GM18870 (cell line): Measurements from ENCODE around the gene CBX2.

Experiments
- ATAC-seq: cut with Tn5 transposase; IDR thresholded peaks from one replicate; pipeline ENCODE4 v1.9.1; 2021; ENCODE audit warnings: moderate library complexity; ENCODE audit not compliant: unreplicated experiment

CBX2 gene

DNA sequence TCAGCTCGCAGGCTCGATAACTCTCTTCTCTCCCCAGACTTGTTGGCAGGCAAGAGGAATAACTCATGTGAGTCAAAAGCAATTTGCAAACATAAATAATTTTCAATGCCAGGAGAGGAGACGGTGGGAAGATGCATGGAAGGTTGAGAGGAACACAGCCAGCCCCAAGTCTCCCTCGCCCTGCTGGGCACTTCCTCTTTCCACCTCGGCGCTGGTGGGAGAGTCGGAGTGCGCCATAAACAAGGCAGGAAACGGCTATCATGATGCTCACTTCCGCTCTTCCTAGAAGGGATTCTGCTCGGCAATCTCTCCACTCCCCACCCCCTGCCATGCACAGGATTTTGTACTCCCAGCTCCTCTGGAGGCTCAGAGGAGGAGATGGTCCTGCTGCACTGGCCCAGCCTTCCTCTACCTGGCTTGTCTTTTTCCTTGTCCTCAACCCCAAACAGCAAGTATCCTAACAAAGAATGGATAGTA, 48.3 kb downstream of the CBX2 start:
- ATAC-seq: no peak

DNA sequence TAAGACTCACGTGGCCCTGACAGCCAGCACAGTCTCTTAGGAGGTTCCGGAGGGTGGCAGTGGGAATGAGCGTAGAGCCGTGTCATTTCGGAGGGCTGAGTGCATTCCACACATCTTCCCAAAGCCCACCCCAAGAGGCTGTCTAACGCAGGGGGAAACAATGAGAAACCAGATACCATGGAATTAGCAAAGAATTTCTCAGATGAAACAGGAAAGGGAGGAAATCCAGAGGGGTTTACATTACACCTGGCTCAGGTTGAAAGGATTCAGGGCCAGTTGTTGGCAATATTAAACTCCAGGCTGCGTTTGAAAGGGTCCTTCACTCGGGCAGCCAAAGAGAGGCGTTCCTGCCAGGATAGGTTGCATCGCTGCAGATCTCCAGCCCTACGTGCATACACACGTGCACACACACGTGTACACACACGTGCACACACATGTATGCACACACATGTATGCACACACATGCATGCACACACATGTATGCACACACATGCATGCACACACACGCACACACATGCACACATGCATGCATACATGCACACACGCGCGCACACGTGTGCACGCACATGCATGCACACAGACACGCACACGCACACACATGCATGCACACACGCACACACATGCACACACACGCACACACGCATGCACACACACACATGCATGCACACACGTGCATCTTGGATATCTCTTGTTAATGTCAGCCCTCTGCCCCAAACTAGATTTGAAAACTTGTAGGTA, 49.1 kb downstream of the CBX2 start:
- ATAC-seq: no peak

DNA sequence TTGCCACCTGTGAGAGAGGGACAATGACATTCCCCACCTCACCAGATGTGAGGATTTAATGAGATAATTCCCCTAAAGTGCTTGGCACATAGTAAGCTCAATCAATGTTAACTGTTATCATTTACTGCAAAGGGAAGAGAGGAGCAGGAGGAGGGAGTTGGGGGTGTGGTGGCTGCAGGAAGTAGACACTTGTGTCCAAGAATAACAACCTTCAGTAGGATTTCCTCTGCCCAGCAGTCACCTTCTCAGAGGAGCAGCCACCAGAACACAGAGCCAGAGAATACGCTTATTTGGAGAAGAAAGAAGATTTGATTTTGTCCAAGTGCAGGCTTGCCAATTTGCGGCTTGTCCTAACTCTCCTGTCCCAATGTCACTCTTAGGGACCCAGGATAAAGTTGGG, 51.1 kb downstream of the CBX2 start:
- ATAC-seq: no peak

DNA sequence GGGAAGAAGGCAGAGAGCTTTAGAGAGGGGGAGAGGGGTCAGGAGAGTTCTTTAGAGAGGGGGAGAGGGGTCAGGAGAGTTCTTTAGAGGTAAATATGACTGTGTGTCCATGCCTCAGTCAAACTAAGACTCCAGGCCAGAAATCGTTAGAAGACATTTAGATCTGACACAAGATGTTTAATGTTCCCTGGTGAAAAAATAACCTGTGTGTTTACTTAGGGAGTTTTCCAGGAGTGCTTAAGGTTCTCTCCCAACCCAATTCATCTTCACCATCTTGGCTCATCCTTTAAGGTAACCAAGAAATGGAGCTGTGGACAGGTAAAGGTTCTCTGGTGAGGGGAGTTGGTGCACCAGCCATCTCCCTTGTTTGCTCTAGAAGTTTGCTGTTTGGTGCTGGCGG, 51.5 kb downstream of the CBX2 start:
- ATAC-seq: no peak

DNA sequence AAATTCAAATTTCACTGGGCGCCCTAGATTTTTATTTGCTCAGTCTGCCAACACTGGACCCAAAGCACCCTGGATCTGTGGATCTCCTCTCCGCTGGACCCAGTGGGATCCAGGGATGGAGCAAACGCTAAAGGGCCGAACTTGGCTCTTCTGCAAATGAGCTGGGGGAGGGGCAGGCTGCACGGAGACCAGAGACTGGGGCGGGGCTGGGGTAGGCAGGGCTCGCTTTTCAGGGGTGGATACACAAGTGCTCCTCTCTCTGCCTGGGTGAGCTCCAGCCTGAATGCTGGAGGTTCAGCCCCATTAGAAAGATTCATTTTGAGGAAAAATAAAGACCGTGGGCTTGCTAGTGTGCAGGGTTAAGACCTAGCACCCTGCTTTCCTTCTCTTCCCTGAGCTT, 52.4 kb downstream of the CBX2 start:
- no peak for ATAC-seq

DNA sequence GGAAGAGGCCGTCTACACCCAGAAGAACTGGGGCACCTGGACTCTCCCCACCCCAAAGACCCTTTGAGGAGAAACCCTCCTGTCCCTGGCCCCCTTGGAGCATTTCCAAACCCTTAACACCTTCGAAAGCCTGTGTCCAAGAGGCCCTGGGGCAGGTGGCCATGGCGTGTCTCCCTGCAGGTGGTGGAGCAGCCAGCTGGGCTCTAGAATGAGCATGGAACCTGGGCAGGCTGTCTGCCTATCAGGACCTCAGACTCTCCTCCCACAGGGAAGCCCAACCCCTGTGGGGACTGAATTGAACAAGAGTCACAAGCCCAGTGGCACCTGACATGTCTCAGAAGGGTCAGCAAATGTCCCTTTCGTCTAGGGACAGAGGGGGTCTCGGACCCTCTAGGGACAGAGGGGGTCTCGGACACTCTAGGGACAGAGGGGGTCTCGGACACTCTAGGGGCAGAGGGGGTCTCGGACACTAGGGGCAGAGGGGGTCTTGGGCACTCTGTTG, 52.9 kb downstream of the CBX2 start:
- no peak for ATAC-seq

DNA sequence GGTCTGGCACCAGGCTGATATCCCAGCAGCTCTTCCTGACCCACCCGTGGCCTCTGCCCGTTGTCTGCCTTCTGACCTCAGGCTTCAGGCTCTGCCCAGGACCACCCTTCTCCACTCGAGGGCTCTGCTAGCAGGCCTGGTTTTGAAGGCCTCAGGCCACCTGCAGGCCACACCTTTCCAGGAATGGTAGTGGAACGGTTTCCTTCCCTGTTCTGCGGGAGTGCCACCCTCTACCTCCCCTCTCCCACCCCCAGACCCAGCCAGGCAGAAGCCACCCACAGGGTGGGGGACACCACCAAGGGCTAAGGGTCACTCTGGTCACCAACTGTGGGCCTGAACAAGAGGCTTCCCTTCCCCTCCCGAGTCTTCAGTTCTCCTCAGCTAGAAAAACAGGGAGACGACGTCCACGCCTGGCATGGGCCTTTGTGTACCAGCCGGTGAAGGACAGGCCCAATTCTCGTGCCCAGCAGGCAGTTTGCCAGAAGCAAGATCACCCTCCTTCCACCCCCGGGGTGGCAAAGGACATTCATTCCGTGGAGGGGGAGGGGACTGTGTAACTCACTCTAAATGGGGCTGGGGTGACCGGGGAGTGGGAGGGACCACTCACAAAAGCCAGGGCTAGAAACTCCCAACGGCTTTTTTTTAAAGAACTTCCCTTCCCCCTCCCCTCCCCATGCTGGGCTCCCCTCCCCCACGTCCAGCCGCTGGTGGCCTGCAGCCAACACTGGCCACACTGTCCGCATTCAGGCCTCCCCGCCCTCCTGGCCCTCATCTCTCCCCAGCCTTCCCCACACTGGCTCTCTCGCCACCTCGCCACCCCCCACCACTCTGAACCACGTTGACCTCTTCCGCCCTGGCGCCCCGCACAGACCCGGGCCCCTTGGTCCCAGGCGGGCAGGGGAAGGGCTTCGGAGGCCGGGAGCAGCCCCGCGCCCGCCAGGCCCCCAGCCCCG, 53.6 kb downstream of the CBX2 start:
- ATAC-seq: no peak

DNA sequence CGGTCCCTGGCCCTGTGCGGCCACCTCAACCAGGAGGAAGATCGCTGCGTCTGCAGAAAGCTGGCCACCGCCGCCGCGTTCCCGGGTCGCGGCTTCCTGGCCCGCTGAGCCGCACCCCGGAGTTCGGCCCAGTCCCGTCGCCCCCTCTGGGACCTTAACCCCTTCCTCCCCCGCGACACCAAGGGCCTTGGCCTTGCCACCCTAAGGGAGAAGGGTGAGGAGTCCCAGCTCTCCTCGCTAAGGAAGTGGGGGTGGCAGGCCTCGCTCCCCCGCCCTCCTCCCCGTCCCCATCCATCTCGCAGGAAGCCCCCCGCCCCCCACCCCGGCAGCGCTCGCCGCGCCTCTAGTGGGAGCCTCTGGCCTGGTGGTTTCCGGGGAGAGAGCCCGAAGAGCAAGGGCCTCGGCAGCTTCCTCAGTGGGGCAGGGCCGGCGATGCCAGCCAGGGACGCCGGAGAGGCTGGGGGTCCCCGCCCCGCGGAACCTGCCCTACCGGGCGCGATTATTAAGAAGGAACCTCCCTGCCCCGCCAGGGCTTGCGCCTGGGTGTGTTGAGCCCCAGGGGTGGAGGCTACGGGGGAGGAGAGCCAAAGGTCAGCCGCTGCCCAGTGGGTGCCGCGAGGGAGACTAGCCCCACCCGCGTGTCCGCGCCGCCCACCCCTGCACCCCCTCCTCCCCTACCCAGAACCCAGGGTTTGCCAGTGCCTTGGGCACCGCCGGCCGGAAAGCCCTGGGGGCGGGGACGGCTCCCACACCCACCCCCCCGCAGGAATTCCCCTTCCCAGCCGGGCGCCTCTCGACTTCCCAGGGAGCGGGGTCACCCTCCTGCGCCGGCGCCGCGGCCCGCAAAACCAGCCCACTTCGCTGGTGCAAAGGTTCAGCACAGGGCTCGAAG, 54.5 kb downstream of the CBX2 start:
- ATAC-seq: no peak

DNA sequence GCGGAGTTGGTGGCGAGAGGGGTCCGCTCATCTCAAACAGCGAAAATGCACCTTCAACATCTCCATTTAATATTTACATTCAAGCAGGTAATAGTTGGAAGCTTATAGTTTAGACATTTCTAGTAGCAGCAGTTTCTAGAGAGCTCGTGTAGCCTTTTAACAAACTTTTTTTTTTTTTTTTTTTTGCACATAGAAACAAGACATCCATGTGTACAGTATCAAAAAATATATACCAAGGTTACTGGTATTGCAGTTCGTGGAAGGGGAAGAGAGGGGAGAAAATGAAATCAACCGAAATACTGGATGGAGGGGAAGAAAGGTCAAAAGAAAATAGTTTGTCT, 55.1 kb downstream of the CBX2 start:
- ATAC-seq: no peak

DNA sequence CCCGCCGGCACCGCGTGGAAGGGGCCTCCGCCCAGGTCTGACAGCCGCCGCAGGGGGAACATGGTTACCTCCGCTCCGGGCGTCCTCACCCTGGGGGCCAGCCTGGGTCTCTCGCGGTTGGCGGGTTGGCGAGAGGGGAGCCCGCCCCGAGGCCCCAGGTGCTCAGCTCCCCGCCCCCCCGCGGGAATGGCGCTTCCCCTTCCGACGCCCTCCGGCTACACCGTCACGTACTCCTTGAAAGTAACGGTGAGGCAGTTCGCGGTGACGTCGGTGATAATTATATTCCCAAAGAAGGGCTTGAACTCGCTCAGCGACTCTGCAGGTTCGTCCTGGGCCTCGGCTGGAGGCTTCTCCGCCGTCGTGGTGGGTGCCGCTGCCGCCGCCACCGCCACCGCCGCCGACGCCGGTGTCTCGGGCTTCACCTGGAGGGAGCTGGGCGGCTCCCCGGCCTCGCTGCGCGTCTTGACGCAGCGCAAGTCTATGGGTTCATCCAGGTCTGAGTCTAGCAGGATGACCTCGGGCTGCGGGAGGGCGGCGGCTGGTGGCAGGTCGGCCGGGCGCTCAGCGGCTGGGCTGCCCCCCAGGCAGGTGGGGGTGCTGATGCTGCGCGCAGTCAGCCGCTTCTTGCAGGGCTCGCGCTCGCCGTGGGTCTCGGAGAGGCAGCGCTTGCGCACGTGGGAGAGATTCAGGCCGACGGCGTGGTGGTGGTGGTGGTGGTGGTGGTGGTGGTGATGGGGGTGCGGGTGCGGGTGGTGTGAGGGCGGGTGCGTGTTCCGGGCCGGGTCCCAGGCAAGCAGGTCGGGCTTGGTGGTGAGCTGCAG, 56.0 kb downstream of the CBX2 start:
- no peak for ATAC-seq

DNA sequence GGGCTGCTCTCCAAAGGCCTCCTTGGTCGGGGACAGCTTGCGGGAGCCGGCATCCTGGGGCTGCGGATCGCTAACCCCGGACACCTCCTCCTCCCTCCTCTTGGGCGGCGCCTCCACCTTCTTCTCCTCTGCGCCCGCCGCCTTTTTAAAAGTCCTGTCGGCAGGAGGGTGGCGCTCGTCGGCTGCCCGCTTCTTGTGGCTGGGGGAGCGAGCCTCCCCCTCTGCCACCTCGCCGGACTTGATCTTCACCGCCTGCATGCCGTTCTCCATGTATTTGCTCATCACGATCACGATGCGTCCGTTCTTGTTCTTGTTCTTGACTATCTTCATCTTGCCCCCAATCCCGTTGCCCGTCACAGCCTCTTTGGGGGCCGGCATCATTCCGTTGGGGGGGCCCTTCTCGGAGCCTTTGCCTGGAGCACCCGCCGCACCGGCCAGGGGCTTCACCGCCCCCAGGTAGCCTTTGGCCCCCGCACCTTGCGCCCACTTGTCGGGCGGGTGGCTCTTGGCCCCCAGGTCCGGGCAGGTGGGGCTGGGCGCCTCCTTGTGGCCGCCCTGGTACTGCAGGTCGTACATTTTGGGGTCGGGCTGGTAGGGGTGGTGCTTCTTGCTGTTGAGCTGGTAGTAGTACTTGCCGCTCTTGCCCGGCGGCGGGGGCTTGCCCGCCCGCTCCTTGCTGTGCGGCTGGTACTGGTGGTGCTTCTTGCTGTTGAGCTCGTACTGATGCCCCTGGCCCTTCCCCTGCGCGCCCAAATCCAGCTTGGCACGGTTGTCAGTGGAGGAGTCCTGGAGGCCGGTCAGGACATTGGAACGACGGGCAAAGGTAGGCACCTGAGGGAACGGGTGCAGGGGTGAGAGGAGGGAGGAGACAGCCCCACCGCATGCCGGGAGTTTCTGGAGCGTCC, 56.9 kb downstream of the CBX2 start:
- no peak for ATAC-seq

DNA sequence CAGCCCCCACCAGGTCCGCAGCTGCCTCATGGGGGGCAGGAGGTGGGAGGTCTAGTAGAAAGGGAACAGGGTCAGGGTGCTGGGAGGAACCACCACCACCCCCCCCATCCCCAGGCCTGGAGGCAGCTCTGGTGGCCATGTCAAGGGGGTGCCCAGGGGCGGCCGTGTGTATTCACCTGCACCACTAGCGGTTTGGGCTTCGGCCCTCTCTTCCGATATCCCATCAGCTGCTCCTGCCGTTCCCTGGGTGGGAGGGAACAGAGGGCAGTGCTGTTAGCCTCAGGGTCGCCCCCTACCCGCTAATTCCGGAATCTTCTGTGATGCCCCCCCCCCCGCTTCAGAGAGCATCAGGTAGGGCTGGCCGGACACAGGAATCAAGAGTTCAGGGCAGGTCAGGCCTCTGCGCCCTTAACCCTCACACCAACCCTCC, 57.5 kb downstream of the CBX2 start:
- no peak for ATAC-seq

DNA sequence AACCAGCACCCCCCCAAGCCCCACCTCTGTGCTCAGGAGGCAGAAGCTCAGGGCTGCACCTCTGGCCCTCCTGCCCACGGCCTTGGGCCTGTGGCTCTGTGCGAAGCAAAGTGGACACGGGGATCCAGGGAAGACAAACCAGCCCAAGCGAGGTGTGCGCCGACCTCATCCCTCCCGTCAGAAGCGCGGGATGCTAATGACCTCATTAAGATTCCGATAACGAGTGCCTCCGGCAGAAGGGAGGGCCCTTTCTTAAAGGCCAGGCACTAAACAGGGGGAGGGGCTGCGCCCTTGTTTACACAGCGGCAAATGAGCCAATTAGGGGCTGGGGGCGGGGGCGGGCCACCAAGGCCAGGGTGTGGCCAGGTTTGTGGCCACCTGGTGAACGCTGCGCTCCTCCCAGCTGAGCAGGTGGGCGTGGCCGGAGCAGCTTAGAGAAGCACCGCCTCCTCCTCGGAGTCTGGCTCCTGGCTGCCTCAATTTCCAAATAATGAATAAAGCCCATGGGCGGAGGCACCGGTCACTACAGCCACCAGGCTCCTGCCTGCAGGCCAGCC, 58.1 kb downstream of the CBX2 start:
- ATAC-seq: no peak

DNA sequence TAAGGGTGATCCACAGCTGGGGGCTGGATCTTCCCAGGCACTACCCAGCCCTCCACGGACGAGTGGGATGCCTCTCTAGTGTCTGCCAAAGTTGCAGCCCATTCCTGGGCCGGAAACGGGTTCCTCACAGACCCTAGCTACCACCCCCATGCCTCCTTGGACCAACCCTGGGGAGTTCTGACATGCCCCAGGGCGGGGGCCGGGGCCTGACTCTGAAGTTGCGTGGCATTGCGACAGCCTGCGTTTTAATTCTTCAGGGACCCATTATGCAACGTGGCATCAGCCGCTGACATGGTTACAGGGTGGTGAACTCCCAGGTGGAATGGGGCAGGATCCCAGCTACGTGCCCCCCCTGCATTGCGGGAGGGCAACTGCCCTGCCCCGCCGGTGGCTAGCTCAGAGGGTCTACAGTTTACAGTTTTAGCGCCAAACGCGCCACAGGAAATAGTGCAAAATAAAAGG, 58.6 kb downstream of the CBX2 start:
- no peak for ATAC-seq

DNA sequence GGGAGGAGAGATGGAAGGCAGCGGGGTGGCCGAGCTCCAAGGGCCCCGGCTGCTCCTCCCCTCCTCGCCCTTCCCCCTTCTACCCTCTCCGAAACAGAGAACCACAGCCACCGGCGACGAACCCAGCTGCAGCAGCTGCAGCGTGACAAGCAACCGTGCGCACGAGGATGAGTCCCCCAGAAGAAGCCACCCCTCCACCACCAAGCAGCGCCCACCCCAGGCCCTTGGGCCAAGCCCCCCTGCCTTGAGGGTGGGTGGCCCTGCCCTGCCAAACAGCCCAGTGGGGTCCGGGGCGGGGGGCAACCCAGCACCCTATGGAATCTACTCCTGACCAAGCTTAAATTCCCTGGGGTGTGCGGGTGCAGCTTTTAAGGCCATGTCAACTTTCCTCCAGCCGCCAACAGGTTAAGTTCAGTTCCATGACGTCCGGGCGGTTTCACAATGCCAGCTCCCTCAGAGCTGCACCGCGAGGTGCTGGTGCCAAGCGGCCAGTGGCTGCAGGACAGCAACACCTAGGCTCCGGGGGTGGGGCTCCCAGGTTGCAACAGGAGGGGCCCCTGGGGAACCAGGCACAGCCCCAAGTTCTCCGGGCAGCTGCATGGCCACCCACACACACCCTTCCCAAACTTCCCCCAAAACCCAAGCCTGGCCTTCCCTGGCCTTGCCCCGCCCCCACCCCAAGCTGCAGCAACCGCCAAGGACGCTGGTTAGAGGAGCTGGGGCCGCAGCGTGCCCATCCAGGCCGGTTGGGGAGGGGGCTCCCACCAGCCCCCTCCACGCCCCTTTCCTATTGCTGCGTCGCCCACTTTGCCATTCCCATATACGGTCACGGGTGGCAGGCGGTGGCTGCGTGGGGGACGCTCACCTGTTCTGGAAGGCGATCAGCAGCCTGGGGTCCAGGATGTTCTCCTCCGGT, 59.3 kb downstream of the CBX2 start:
- ATAC-seq: no peak
